ENCODE results near the gene FLT1.

DNA sequence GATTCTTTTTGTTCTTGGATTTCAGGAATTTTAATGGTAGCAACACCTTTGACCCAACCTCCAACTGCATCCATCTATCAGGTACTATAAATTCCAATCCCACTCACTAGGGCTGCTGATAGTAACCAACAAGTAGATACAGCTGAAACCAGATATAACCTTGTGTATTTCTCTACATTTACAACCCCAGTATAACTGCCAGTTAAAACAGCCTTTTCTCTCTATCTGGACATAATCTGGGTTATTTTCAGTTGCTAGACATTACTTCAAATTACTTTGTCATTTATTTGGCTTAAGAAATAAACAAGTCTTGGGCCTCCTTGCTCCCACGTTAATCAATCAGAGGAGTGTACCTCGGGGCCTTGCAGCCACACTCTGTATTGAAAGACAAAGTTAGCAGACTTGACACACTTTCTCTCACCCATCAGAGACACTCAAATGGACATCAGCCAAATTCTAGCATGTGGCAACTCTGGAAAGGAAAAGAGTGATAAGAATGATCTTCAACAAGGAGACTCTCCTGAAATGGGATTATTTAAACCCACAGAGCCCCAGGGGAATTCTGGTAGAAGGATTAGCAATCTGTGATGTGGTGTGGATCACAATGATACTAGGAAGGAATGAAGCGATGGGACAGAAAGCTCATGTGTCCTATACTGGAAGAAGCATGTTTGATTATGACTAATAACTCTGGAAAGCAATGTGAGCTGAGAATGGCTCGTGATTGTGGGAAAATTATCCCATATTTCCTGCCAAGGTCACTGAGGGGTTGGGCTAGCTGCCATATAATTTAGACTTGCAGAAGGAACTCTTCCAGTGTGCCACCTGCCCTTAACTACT is 157.5 kb downstream of the FLT1 start:
- TF ChIP-seq CTCF (IDR thresholded peaks at IDR 0.05) (no peak), POLR2A (IDR thresholded peaks at IDR 0.05) (no peak)

All from heart left ventricle (tissue), 13 donors.